Activated naive CD4-positive, alpha-beta T cell treated with anti-CD3 and anti-CD28 coated beads, Interleukin-2, amount 10 ng/mL, durations not matched to agents 7 days and 5 days (primary cell): ENCODE data around the gene CFAP46.
A peak's percentile ranks its signal among the peaks of the same experiment; 100 is the strongest.

Experiments
- CTCF ChIA-PET: fragments of 350-600 bp; sonication (Branson Sonifier 250); formaldehyde crosslinking; loops from one replicate; lab custom pipeline; 2021; ENCODE audit warnings: antibody characterized with exemption; lab: Charles Lee
- DNase-seq: peaks from one replicate; pipeline ENCODE4 v3.0.0-alpha.2; 2020
- H3K27ac Mint-ChIP-seq: one replicate; pipeline ENCODE4 v1.8.0; 2021; ENCODE audit warnings: mild to moderate bottlenecking, moderate library complexity, mixed read lengths
- H3K27me3 Mint-ChIP-seq: one replicate; pipeline ENCODE4 v1.8.0; 2021; ENCODE audit warnings: mild to moderate bottlenecking, mixed read lengths
- H3K36me3 Mint-ChIP-seq: one replicate; pipeline ENCODE4 v1.8.0; 2021; ENCODE audit warnings: mixed read lengths
- H3K4me1 Mint-ChIP-seq: one replicate; pipeline ENCODE4 v1.8.0; 2021; ENCODE audit warnings: mixed read lengths
- H3K4me3 Mint-ChIP-seq: one replicate; pipeline ENCODE4 v1.8.0; 2021; ENCODE audit warnings: mild to moderate bottlenecking, moderate library complexity, mixed read lengths
- H3K9me3 Mint-ChIP-seq: one replicate; pipeline ENCODE4 v1.8.0; 2021; ENCODE audit warnings: mixed read lengths

The CFAP46 gene

DNA sequence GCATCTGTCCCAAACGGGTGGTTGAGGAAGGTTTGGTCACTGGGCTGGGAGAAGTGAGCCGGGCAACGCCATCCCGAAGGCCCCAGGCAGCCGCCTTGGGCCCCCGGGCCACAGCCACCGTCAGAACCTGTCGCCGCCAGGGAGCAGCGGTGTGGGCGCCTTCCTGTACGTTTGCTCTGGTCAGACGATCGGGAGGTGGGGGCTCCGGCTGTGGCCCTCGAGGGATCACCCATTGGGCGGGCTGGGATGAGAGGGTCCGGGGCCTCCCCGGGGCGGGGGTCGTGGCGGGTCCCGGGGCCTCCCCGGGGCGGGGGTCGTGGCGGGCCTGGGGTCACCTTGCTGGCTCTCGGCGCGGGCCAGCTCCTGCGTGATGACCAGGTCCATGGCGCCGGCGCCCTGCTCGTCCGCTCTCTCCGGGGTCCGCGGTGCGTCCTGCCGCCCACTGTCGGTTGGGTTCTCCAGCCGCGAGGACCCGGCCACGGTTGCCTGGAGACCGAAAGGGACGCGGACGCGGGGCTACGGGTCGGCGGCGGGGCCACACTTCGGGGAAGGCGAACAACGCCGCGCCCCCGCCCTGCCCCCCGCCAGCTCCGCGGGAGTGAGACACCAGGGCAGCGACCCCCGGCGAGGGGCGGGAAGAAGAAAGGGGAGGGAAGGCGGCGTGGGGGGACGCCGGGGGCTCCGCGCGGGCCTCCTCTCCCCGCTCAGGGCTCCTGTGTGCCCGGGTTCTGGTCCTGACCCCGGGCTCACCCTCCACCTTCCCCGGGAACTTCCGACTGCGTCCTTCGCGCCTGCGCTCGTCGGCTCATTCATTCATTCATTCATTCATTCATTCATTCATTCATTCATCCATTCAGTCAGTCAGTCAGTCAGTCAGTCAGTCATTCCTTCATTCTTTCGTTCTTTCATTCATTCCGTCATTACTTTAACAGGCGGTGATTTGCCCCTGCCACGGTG, at the start of gene CFAP46:
CFAP46 (minus strand) TSS at position 470 of the 957 bp plus-strand sequence; CDS start at position 384, 86 bp downstream.
- H3K36me3 Mint-ChIP-seq, result no peaks in the 10 kb centered on the region
- no peaks in the 10 kb centered on the region for H3K9me3 Mint-ChIP-seq
- peaks cover 74% of the 10 kb centered on the region for H3K27me3 Mint-ChIP-seq
- CTCF ChIA-PET, result no interaction called here
- peak within 1 kb of the TSS; percentile 41 for H3K4me3 Mint-ChIP-seq
- H3K4me1 Mint-ChIP-seq, result peaks cover 2% of the 10 kb centered on the region
- no peak within 1 kb of the TSS for H3K27ac Mint-ChIP-seq
- DNase-seq, result peak; percentile 33

DNA sequence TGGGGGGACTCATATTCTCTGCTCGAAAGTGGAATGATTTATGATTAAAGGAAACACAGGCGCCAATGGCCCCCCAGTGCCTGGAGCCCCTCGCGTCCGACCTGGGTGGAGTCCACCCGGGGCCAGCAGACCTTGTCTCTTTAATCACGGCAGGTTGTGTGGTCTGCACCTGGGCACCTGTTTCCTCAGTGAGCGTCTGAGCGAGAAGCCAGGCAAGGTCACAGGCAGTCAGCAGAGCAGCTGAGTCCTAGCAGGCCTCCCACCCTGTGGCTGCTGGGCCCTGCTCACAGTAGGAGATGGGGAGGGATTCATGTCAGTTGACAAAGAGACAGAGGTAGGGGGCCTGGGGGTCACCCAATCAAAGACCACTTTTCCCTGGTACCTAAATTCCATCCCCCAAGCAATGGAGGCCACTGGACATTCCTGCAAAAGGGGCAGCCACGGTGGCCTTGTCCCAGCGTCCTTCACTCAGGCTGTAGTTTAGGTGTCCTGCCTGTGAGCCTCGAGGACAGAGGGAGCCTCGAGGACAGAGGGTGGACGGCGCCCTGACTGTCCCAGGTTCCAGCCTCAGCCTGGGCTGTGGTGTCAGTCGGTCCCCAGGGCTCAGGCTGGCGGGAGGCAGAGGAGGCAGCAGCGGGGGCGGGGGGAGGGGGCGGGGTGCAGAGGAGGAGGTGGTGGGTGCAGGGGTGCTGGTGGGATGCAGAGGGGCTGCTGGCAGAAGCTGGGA, 49.5 kb upstream of the CFAP46 start:
- CTCF ChIA-PET, result no interaction called here
- H3K9me3 Mint-ChIP-seq, result no peaks in the 10 kb centered on the region
- H3K36me3 Mint-ChIP-seq, result no peaks in the 10 kb centered on the region
- H3K27ac Mint-ChIP-seq, result no peak overlapping the region
- H3K27me3 Mint-ChIP-seq, result peaks cover 2% of the 10 kb centered on the region
- no peaks in the 10 kb centered on the region for H3K4me1 Mint-ChIP-seq
- H3K4me3 Mint-ChIP-seq, result no peak overlapping the region
- DNase-seq, result no peak

DNA sequence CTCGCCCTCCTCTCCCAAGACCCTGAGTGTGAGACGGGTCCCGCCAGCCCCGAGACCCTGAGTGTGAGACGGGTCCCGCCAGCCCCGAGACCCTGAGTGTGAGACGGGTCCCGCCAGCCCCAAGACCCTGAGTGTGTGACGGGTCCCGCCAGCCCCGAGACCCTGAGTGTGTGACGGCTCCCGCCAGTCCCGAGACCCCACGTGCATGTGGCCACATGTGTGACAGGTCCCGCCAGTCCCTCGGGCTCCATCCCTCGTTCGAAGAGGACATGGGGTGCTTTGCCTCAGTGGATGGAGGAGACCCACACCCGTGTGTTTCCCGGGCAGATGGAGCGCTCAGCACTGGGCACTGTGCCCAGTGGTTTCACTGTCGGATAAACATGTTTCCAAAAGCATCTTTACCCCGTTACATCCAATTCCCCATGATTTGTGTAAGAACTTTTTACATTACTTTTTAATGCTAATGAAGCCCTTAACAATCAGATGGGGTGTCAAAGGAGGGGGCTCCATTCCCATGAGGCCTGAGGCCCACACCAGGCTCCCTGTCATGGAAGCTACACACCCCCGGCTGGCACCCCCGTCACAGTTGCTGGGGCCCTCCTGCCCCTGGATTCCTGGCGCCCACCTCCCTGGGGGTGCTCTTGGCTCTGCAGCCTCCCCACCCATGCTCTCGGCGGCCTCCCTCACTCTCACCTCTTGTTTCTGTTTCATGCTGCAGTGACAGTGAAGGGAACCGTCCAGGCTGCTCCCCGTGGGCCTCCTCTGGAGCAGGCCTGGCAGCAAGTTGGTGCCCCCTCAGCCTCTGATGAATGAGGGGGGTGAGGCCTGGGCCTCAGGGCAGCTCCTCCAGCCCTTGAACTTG, 48.5 kb upstream of the CFAP46 start:
- no peak overlapping the region for H3K4me3 Mint-ChIP-seq
- CTCF ChIA-PET, result no interaction called here
- H3K9me3 Mint-ChIP-seq, result no peaks in the 10 kb centered on the region
- no peaks in the 10 kb centered on the region for H3K36me3 Mint-ChIP-seq
- H3K27ac Mint-ChIP-seq, result no peak overlapping the region
- no peak for DNase-seq
- no peaks in the 10 kb centered on the region for H3K4me1 Mint-ChIP-seq
- H3K27me3 Mint-ChIP-seq, result peaks cover 3% of the 10 kb centered on the region

DNA sequence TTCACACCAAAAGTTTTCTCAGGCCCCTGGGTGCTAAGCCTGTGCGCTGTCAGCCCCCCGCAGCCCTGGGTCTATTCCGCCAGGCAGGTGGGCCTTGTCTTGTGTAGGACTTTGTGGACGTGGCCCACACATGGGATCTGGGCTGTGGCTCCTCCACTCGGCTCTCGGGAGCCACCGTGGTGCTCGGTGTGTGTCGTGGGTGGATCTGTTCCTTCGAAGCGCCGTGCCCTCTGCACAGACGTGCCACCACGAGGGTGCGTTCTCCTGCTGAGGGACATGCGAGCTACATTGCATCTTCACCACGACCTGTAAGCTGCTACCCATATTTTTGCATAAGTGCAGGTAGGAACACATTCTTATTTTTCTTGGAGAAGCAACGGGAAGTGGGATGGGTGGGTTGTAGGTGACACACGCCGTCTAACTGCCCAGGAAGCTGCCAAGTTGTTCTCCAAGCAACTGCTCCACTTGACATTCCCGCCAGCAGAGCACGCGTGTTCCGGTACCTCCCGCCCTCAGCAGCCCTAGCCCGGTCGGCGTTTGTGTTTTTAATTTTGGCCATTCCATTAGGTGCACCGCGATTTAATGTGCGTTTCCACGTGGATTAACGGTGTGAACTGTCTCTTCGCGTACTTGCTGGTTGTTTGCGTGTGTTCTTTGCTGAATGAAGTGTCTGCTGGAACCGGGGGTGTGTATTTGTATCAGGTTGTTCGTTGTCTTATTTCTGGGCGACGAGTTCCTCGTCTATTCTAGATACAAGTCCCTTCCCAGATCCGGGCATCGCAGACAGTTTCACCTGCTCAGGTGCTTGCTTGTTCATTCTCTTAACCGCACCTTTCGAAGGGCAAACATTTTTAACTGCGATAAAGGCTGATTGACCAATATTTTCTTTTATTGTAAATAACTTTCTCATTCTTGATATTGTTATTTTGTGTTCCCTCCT, 47.4 kb upstream of the CFAP46 start:
- no peak overlapping the region for H3K4me3 Mint-ChIP-seq
- H3K9me3 Mint-ChIP-seq, result no peaks in the 10 kb centered on the region
- no peaks in the 10 kb centered on the region for H3K36me3 Mint-ChIP-seq
- no peak for DNase-seq
- H3K27ac Mint-ChIP-seq, result no peak overlapping the region
- H3K4me1 Mint-ChIP-seq, result no peaks in the 10 kb centered on the region
- CTCF ChIA-PET, result no interaction called here
- H3K27me3 Mint-ChIP-seq, result peaks cover 3% of the 10 kb centered on the region

DNA sequence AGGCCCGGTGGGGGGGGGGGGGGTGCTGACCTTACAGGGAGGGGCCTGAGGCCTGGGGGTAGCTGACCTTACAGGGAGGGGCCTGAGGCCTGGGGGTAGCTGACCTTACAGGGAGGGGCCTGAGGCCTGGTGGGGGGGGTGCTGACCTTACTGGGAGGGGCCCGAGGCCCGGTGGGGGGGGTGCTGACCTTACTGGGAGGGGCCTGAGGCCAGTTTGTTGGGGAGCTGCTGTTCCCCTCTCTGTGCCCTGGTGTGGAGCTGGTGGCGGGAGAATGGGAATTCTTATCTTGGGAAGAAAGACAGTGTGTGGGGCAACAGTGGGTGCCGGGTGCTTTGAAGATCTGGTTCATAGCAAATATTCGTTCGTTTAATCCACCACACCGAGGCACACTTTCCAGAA, 46.6 kb upstream of the CFAP46 start:
- H3K27me3 Mint-ChIP-seq, result peaks cover 3% of the 10 kb centered on the region
- no peaks in the 10 kb centered on the region for H3K36me3 Mint-ChIP-seq
- CTCF ChIA-PET, result no interaction called here
- H3K27ac Mint-ChIP-seq, result no peak overlapping the region
- H3K9me3 Mint-ChIP-seq, result no peaks in the 10 kb centered on the region
- DNase-seq, result no peak
- H3K4me1 Mint-ChIP-seq, result no peaks in the 10 kb centered on the region
- H3K4me3 Mint-ChIP-seq, result no peak overlapping the region

DNA sequence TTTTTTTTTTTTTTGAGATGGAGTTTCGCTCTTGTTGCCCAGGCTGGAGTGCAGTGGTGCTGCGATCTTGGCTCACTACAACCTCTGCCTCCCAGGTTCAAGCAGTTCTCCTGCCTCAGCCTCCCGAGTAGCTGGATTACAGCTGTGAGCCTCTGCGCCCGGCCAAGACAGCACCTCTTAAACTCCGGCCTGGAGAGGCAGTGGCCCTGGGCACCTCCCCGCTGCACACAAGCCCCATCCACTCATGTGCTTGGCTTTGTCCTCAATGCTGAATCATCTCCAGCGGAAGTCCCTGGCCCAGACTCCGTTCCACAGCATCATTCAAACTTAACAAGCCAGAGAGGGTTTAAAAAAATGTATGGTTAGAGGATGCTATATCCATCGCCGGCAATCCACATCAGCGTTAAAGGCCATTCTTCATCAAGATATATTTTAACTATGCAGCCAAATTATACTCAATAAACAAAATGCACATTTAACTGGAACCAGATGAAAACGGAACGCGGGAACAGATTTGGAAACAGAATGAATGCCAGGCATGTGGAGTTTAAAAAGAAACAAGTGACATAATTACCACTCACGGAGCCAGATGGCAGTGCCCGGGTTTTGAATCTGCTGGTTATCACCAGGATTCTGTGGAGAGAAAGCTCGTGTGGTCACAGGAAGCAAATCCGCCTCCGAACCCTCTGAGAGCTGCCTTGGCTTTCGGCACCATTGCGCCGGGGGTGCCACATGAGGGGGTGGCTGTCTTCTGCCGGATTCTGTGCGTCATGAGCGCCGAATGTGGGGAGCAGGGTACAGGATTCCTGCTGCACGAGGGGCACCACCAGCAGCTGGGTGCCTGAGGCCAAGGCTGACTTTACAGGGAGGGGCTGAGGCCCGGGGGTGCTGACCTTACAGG, 45.6 kb upstream of the CFAP46 start:
- Mint-ChIP-seq H3K4me3 (no peak overlapping the region), H3K36me3 (no peaks in the 10 kb centered on the region), H3K4me1 (no peaks in the 10 kb centered on the region), H3K27me3 (peaks cover 3% of the 10 kb centered on the region), H3K27ac (no peak overlapping the region), H3K9me3 (no peaks in the 10 kb centered on the region)
- DNase-seq, result no peak
- CTCF ChIA-PET, result interaction anchor here (0.7 kb wide), 1 partner anchor 83 kb away, joined by 3 read pairs; no protein-coding TSS in a partner anchor

DNA sequence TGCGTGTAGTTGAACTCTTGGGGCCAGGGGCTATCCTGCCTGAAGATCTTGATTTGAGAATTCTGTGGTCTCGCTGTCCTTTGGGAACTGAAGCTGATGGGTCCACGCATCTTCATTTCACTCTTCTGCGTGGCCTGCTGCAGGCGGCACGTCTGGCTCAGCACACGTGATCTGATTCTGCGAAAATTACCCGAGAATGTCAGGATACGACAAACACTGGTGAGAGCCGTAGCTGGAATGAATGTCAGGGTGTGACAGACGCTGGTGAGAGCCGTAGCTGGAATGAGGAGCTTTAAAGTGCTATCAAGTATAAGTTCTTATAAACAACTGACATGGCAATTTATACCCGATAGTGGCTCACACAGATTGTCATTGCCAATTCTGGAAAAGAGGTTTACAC, 44.6 kb upstream of the CFAP46 start:
- CTCF ChIA-PET, result no interaction called here
- Mint-ChIP-seq H3K36me3 (no peaks in the 10 kb centered on the region), H3K4me1 (no peaks in the 10 kb centered on the region), H3K27me3 (peaks cover 3% of the 10 kb centered on the region), H3K9me3 (no peaks in the 10 kb centered on the region), H3K27ac (no peak overlapping the region), H3K4me3 (no peak overlapping the region)
- no peak for DNase-seq

DNA sequence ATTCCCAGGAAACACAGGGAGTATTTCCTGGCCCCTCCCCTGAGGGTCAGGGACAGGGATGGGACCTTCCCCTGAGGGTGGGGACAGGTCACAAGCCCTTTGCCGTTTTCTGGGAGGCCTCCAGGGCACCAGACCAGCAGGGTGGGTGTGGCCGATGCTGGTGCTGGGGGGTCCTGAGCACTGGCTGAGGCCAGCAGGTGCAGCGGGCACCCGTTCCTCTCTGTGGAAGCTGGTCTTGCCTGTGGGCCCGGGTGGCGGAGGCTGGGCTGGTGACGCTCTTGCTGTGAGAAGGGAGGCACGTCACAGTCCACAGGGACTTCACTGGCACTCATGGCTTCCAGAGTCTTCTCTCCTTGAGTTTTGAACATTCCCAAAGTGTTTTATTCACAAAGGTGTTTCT, 44.2 kb upstream of the CFAP46 start:
- Mint-ChIP-seq H3K36me3 (no peaks in the 10 kb centered on the region), H3K4me3 (no peak overlapping the region), H3K27ac (no peak overlapping the region), H3K9me3 (no peaks in the 10 kb centered on the region), H3K27me3 (peaks cover 3% of the 10 kb centered on the region), H3K4me1 (no peaks in the 10 kb centered on the region)
- CTCF ChIA-PET, result no interaction called here
- DNase-seq, result no peak

DNA sequence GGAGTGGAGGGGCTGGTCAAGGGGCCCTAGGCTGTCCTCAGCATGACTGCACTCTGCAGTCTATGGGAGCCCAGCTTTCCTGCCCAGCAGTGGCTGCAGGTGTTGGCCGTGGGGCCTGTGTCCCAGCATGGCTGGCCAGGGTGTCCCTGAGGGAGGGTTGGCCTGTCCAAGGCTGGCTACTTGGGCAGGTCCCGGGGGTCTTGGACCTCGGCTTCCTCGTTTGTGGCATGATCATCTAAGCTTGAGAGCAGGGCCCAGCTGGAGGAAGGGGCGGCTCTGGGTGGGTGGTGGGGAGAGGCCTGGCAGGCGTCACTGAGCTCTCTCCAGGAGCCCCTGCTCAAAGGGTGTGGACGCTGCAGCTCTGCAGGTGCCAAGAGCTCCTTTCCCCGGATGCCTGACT, 43.7 kb upstream of the CFAP46 start:
- H3K4me1 Mint-ChIP-seq, result no peaks in the 10 kb centered on the region

DNA sequence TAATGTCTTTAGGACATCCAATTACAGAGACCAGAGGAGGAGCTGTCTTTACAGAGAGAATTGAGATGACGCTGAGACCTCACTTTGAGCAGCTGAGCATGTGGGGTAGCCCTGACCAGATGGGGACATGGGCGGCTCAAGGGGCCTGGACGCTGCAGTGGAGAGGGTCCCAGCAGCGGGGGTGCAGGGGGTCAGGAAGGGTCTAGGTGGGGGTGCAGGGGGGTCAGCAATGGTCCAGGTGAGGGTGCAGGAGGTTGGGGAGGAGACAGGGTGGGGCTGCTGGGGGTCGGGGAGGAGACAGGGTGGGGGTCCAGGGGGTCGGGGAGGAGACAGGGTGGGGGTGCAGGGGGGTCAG, 43.2 kb upstream of the CFAP46 start:
- CTCF ChIA-PET, result no interaction called here
- H3K27me3 Mint-ChIP-seq, result peaks cover 3% of the 10 kb centered on the region
- H3K4me3 Mint-ChIP-seq, result no peak overlapping the region

More for the DNA sequence above, 43.7 kb upstream of the CFAP46 start:
- H3K36me3 Mint-ChIP-seq, result no peaks in the 10 kb centered on the region
- H3K27me3 Mint-ChIP-seq, result peaks cover 3% of the 10 kb centered on the region
- H3K4me3 Mint-ChIP-seq, result no peak overlapping the region
- no peak for DNase-seq
- no peaks in the 10 kb centered on the region for H3K9me3 Mint-ChIP-seq
- no peak overlapping the region for H3K27ac Mint-ChIP-seq
- CTCF ChIA-PET, result no interaction called here

DNA sequence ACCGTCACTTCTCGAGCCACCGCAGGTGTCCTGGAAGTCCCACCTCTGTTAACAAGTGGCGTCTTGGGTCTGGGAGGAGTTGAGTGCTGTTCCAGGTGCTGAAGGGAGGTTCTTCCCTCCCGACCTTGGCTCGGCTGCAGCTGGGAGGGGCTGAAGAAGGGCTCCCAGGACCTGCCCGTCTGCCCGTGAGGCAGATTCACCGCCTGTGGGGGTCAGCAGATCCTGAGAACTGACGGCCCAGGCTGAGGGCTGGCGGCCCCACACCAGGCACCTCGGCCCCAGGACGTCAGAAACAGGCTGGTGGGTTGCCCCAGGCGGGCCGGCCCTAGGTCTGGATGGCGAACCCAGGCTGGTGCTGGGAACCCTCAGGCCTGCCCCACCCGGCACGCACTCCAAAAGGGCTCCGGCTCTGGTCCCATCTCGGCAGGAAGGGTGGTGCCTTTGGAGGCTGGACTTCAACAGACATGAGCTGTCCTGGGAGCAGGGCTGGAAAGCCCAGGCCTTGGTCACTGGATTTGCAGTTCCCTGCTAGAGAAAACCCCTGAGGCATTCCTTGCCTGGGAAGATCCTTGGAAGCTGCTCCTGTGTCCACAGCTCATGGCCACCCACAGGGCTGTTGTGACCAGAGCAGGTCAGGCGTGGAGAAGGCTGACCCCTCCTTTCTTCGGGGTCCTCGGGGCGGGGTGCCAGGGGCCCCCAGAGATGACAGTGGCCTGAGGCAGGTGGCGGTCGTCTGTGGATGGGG, 42.6 kb upstream of the CFAP46 start:
- no peak for DNase-seq
- Mint-ChIP-seq H3K27ac (no peak overlapping the region), H3K4me3 (no peak overlapping the region), H3K27me3 (peaks cover 3% of the 10 kb centered on the region), H3K4me1 (no peaks in the 10 kb centered on the region), H3K9me3 (no peaks in the 10 kb centered on the region), H3K36me3 (no peaks in the 10 kb centered on the region)
- CTCF ChIA-PET, result no interaction called here

More for the DNA sequence above, 43.2 kb upstream of the CFAP46 start:
- Mint-ChIP-seq H3K36me3 (no peaks in the 10 kb centered on the region), H3K27ac (no peak overlapping the region), H3K9me3 (no peaks in the 10 kb centered on the region), H3K4me1 (no peaks in the 10 kb centered on the region)
- DNase-seq, result no peak

DNA sequence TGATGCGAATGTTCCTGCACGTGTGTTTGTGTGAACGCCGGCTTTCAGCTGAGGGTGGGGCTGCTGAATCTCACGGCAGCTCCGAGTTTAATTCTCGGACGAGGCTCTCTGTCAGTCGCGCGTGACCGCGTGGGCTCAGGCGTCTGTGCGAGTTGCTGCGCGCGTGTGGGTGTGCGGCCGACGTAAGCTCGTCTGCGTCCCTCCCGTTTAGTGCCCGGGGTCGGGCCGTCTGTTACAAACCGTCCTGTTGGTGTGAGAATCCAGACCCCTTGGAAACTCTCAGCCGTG, 41.6 kb upstream of the CFAP46 start:
- Mint-ChIP-seq H3K4me1 (no peaks in the 10 kb centered on the region), H3K4me3 (no peak overlapping the region), H3K27me3 (peaks cover 3% of the 10 kb centered on the region), H3K36me3 (no peaks in the 10 kb centered on the region), H3K27ac (no peak overlapping the region), H3K9me3 (no peaks in the 10 kb centered on the region)
- DNase-seq, result no peak
- CTCF ChIA-PET, result no interaction called here
